ENCODE results near the gene AACS.

Gene AACS

GRCh38 chr12:125089083-125089482 lies 23.8 kb downstream of the AACS start:
- Histone ChIP-seq H3K9me3 (ENCODE audit: control insufficient read depth, low read length) (no peaks in the 10 kb centered on the region), H3K27me3 (ENCODE audit: control insufficient read depth, insufficient read depth, low read length, poor library complexity, severe bottlenecking) (no peaks in the 10 kb centered on the region), H3K4me1 (ENCODE audit: control insufficient read depth, insufficient read depth, low read length) (no peaks in the 10 kb centered on the region), H3K4me3 (ENCODE audit: insufficient read depth, low read depth, low read length) (no peak overlapping the region), H3K36me3 (ENCODE audit: control insufficient read depth, insufficient read depth, low read length) (peaks cover 15% of the 10 kb centered on the region), H3K27ac (ENCODE audit: insufficient read depth, low read depth, low read length, poor library complexity, severe bottlenecking) (no peak overlapping the region)
- WGBS, 2 experiments, result 87 to 91% methylated on average over 9 of the region's 9 CpGs

GRCh38 chr12:125089626-125090025 lies 24.4 kb downstream of the AACS start:
- Histone ChIP-seq H3K27me3 (ENCODE audit: control insufficient read depth, insufficient read depth, low read length, poor library complexity, severe bottlenecking) (no peaks in the 10 kb centered on the region), H3K36me3 (ENCODE audit: control insufficient read depth, insufficient read depth, low read length) (peaks cover 14% of the 10 kb centered on the region), H3K27ac (ENCODE audit: insufficient read depth, low read depth, low read length, poor library complexity, severe bottlenecking) (no peak overlapping the region), H3K9me3 (ENCODE audit: control insufficient read depth, low read length) (no peaks in the 10 kb centered on the region), H3K4me1 (ENCODE audit: control insufficient read depth, insufficient read depth, low read length) (no peaks in the 10 kb centered on the region), H3K4me3 (ENCODE audit: insufficient read depth, low read depth, low read length) (no peak overlapping the region)
- WGBS, 2 experiments, result 90 to 95% methylated on average over 1 of the region's 1 CpG

- 89 to 96% methylated on average over 3 of the region's 3 CpGs for WGBS, 2 experiments
Observed at GRCh38 chr12:125090437-125090836, 25.2 kb downstream of the AACS start.

GRCh38 chr12:125091401-125091800 lies 26.2 kb downstream of the AACS start:
- no peak overlapping the region for H3K27ac ChIP-seq (ENCODE audit: insufficient read depth, low read depth, low read length, poor library complexity, severe bottlenecking)
- WGBS, 2 experiments, result 96 to 97% methylated on average over 18 of the region's 18 CpGs
- H3K4me3 ChIP-seq (ENCODE audit: insufficient read depth, low read depth, low read length), result no peak overlapping the region
- H3K4me1 ChIP-seq (ENCODE audit: control insufficient read depth, insufficient read depth, low read length), result no peaks in the 10 kb centered on the region
- H3K9me3 ChIP-seq (ENCODE audit: control insufficient read depth, low read length), result no peaks in the 10 kb centered on the region
- H3K36me3 ChIP-seq (ENCODE audit: control insufficient read depth, insufficient read depth, low read length), result peaks cover 7% of the 10 kb centered on the region
- no peaks in the 10 kb centered on the region for H3K27me3 ChIP-seq (ENCODE audit: control insufficient read depth, insufficient read depth, low read length, poor library complexity, severe bottlenecking)

More at GRCh38 chr12:125090437-125090836, 25.2 kb downstream of the AACS start:
- Histone ChIP-seq H3K4me3 (ENCODE audit: insufficient read depth, low read depth, low read length) (no peak overlapping the region), H3K36me3 (ENCODE audit: control insufficient read depth, insufficient read depth, low read length) (peaks cover 7% of the 10 kb centered on the region), H3K27me3 (ENCODE audit: control insufficient read depth, insufficient read depth, low read length, poor library complexity, severe bottlenecking) (no peaks in the 10 kb centered on the region), H3K27ac (ENCODE audit: insufficient read depth, low read depth, low read length, poor library complexity, severe bottlenecking) (no peak overlapping the region), H3K4me1 (ENCODE audit: control insufficient read depth, insufficient read depth, low read length) (no peaks in the 10 kb centered on the region), H3K9me3 (ENCODE audit: control insufficient read depth, low read length) (no peaks in the 10 kb centered on the region)

GRCh38 chr12:125092108-125092871 lies 27.1 kb downstream of the AACS start:
- Histone ChIP-seq H3K9me3 (ENCODE audit: control insufficient read depth, low read length) (no peaks in the 10 kb centered on the region), H3K27ac (ENCODE audit: insufficient read depth, low read depth, low read length, poor library complexity, severe bottlenecking) (no peak overlapping the region), H3K36me3 (ENCODE audit: control insufficient read depth, insufficient read depth, low read length) (peaks cover 7% of the 10 kb centered on the region), H3K4me3 (ENCODE audit: insufficient read depth, low read depth, low read length) (no peak overlapping the region), H3K4me1 (ENCODE audit: control insufficient read depth, insufficient read depth, low read length) (no peaks in the 10 kb centered on the region), H3K27me3 (ENCODE audit: control insufficient read depth, insufficient read depth, low read length, poor library complexity, severe bottlenecking) (no peaks in the 10 kb centered on the region)
- WGBS, 2 experiments, result 93% methylated on average over 17 of the region's 17 CpGs

- Histone ChIP-seq H3K27me3 (ENCODE audit: control insufficient read depth, insufficient read depth, low read length, poor library complexity, severe bottlenecking) (no peaks in the 10 kb centered on the region), H3K27ac (ENCODE audit: insufficient read depth, low read depth, low read length, poor library complexity, severe bottlenecking) (no peak overlapping the region), H3K9me3 (ENCODE audit: control insufficient read depth, low read length) (no peaks in the 10 kb centered on the region), H3K36me3 (ENCODE audit: control insufficient read depth, insufficient read depth, low read length) (peaks cover 7% of the 10 kb centered on the region), H3K4me3 (ENCODE audit: insufficient read depth, low read depth, low read length) (no peak overlapping the region), H3K4me1 (ENCODE audit: control insufficient read depth, insufficient read depth, low read length) (no peaks in the 10 kb centered on the region)
- WGBS, 2 experiments, result 87 to 89% methylated on average over 19 of the region's 19 CpGs
Observed at GRCh38 chr12:125092872-125093680, 27.8 kb downstream of the AACS start.

GRCh38 chr12:125093681-125094330 lies 28.6 kb downstream of the AACS start:
- Histone ChIP-seq H3K9me3 (ENCODE audit: control insufficient read depth, low read length) (no peaks in the 10 kb centered on the region), H3K4me3 (ENCODE audit: insufficient read depth, low read depth, low read length) (no peak overlapping the region), H3K27me3 (ENCODE audit: control insufficient read depth, insufficient read depth, low read length, poor library complexity, severe bottlenecking) (no peaks in the 10 kb centered on the region), H3K36me3 (ENCODE audit: control insufficient read depth, insufficient read depth, low read length) (peaks cover 7% of the 10 kb centered on the region), H3K27ac (ENCODE audit: insufficient read depth, low read depth, low read length, poor library complexity, severe bottlenecking) (no peak overlapping the region), H3K4me1 (ENCODE audit: control insufficient read depth, insufficient read depth, low read length) (no peaks in the 10 kb centered on the region)
- 94 to 95% methylated on average over 26 of the region's 26 CpGs for WGBS, 2 experiments

GRCh38 chr12:125096894-125097293 lies 31.7 kb downstream of the AACS start:
- Histone ChIP-seq H3K9me3 (ENCODE audit: control insufficient read depth, low read length) (no peaks in the 10 kb centered on the region), H3K4me1 (ENCODE audit: control insufficient read depth, insufficient read depth, low read length) (no peaks in the 10 kb centered on the region), H3K36me3 (ENCODE audit: control insufficient read depth, insufficient read depth, low read length) (peaks cover 5% of the 10 kb centered on the region), H3K4me3 (ENCODE audit: insufficient read depth, low read depth, low read length) (no peak overlapping the region), H3K27me3 (ENCODE audit: control insufficient read depth, insufficient read depth, low read length, poor library complexity, severe bottlenecking) (no peaks in the 10 kb centered on the region), H3K27ac (ENCODE audit: insufficient read depth, low read depth, low read length, poor library complexity, severe bottlenecking) (no peak overlapping the region)
- 95 to 96% methylated on average over 7 of the region's 7 CpGs for WGBS, 2 experiments

GRCh38 chr12:125097427-125097826 lies 32.2 kb downstream of the AACS start:
- Histone ChIP-seq H3K4me3 (ENCODE audit: insufficient read depth, low read depth, low read length) (no peak overlapping the region), H3K27me3 (ENCODE audit: control insufficient read depth, insufficient read depth, low read length, poor library complexity, severe bottlenecking) (no peaks in the 10 kb centered on the region), H3K36me3 (ENCODE audit: control insufficient read depth, insufficient read depth, low read length) (no peaks in the 10 kb centered on the region), H3K4me1 (ENCODE audit: control insufficient read depth, insufficient read depth, low read length) (no peaks in the 10 kb centered on the region), H3K27ac (ENCODE audit: insufficient read depth, low read depth, low read length, poor library complexity, severe bottlenecking) (no peak overlapping the region), H3K9me3 (ENCODE audit: control insufficient read depth, low read length) (no peaks in the 10 kb centered on the region)
- 93 to 95% methylated on average over 12 of the region's 12 CpGs for WGBS, 2 experiments

Measured in ectodermal cell (in vitro differentiated cells).